UCSD-AML1 (cell line): ENCODE data around the gene KCNQ2.
"Not testable (repeated sequence)": the region's sequence is repeated elsewhere in the genome, so short reads cannot be mapped to it uniquely, and the experiment has no call there.

ENCODE experiments used
- DNase-seq: peaks from one replicate; lab custom pipeline; 2025; ENCODE audit not compliant: unreplicated experiment; lab: John Stamatoyannopoulos, UW

Gene KCNQ2

DNA sequence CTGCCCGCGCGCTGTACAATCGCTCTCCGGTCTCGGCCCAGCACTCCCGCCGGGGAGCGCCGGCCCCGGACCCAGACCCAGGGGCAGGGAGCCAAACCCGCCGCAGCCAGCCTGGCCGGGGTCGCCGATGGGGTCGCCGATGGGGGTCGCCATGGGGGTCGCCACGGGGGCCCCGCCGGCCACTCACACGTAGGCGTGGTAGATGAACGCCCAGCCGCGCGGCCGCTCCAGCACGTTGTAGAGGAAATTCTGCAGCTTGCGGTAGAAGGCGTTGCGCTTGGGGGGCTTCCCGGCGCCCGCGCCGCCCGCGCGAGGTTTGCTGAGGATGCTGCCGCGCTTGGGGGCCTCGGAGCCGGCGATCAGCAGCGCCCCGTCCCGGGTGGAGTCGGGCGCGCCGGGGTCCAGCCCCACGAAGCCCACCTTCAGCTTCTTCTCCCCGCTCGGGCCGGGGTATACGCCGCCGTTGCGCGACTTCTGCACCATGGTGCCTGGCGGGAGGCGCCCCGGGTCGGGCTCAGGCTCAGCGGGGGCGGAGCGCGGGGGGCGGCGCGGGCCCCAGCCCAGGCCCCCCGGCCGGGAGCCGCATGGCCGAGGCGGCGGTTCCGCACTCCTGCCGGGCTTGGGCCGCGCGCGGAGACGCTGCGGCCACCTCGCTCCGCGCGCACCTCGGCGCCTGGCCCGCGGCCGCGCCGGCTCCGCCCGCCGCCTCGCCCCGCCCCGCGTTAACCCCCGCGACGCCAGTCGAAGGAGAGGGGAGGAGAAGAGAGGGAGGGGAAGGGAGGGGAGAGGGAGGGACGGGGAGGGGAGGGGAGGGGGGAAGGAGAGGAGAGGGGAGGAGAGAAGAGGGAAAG is at the start of gene KCNQ2:
KCNQ2 (minus strand) TSS at position 675 of the 851 bp plus-strand sequence; CDS start at position 483, 192 bp downstream.
- no peak for DNase-seq

- no peak for DNase-seq
These were observed 49.1 kb upstream of the KCNQ2 start for GRCh38 chr20:63521602-63522001.

DNA sequence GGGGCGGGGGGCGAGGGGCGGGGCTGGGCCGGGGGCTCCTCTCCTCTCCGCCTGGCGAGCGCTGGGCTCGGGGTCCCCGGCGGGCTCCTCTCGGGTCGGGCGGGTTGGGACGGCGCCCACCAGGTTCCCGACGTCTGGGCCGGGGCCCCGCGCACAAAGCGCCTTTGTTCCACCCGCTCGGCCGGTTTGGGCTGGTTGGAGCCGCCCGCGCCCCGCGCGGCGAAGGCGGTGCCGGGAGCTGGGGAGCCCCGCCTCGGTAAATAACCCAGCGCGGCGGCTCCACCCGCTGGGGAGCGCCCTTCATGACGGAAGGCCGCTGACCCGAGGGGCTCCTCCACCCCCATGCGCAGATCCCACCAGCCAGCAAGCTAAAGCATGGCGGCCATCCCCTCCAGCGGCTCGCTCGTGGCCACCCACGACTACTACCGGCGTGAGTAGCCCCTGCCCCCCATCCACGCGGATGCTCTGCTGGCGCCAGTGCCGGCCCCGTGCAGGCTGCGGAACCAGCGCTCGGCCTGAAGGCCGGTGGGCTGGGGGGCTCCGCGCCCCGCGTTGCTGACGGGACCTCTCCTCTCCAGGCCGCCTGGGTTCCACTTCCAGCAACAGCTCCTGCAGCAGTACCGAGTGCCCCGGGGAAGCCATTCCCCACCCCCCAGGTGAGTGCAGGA is 48.6 kb upstream of the KCNQ2 start:
- DNase-seq: peak; percentile 73

DNA sequence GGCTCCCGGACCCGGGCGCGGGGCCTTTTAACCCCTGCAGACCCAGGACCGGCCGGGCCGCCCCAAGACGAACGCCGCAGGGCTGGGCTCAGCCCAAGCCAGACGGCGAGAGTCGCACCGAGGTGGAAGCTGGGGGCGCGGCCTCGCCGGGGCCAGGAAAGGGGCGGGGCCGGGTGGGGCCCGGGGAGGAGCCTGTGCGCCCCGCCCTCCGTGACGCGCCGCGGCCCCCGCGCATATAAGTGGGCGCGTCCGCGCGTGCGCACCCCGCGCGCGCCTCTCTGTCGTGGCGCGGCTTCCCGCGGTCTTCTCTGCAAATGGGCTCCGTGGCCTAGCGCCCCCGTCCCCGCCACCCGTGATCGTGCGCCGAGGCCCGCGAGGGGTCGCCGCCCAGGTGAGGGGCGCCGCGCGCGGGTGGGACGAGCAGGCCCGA is 48.1 kb upstream of the KCNQ2 start, which contains the start of gene PPDPF:
PPDPF (plus strand) TSS at position 262 of the 430 bp plus-strand sequence. CDS start 544 bp downstream, outside the sequence.
- DNase-seq: peak; percentile 87

DNA sequence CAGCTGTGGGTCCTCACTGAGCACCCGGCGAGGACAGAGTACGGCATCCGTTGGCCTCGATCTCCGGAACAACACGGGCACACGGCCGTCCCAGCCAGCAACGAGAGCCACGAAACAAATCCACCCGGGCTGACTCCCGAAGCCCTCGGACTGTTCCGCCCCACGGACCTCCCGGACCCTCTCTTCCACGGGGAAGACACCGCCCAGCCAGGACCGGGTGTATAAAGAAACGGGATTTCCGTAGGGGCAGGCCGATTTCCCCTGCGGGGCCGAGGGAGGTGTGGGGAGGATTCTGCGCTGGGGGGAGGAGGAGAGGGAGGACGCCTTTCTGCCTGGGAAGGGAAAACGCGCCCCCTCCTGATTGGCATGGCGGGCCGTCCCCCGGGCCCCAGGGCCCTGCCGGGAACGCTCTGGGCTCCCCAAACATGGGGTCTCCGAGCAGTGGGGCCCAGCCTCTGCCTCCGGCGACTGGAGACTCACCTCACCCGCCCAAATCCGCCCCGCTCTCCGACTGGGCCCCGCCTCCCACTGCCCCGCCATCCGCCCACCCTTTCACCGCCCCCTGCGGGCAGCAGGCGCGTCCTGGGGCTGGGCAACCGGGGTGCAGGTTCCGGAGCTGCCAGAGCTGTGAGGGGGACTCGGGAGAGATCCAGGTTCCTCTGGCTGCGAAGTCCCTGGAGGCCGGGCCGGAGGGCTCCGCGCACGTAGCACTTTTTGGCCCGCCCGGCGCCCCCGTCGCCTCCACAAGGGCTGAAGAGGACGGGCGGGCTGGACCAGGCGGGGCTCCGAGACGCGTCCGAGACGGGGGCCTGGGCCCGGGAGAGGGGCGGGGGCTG is 47.4 kb upstream of the KCNQ2 start:
- peak; percentile 81 for DNase-seq

- DNase-seq: no peak
These were observed 46.7 kb upstream of the KCNQ2 start for GRCh38 chr20:63518946-63519667.

- DNase-seq: no peak
These were observed 46.0 kb upstream of the KCNQ2 start for GRCh38 chr20:63518351-63518861.

DNA sequence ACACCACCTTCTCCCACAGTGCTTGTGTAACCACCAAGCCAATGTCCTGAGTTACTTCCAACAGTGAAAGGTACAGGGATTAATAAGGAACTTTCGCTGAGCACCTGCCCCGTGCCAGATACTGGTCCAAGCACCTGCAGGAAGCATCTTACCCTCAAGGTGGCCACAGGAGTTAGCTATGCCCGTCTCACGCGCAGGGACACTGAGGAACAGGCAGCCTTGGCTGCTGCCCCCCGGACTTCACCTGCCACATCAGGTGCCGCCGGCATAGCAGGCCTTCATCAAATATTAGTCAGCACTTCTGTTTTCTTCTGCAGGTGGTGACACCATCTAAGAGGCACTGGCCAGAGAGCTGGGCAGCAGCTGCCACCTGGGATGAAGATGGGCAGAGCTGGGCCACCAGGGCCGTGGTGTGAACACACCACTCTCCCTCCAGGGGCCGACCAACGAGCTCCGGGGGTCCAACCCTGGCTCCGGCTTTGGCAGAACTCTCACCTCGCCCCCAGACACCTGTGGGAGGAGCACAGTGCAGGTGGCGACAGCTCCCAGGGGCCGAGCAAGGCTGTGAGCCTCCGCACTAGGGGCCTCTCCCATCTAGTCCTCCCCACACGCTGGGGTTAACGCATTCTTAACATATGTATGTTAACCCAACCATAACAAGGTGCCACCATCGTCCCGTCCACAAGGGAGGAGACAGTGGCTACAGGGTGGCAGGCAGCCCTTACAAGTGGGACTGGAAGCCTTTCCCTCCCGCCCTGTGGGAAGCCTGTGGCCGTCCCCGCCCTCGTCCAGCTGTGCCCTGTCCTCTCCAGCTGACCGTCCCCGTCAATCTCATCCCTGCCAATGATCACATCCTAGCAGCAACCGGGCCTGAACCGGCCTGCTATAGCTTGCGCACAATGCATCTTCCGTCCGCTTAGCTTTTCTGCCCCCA is 45.2 kb upstream of the KCNQ2 start:
- no peak for DNase-seq

DNA sequence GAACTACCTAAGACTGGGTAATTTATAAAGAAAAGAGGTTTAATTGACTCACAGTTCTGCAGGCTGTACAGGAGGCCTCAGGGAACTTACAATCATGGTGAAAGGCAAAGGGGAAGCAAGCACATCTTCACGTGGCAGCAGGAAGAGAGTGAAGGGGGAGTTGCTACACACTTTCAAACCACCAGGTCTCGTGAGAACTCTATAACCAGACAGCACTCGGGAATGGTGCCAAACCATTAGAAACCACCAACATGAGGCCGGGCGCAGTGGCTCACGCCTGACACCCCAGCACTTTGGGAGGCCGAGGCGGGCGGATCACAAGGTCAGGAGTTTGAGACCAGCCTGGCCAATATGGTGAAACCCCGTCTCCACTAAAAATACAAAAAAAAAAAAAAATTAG is 42.1 kb upstream of the KCNQ2 start:
- not testable (repeated sequence) for DNase-seq

DNA sequence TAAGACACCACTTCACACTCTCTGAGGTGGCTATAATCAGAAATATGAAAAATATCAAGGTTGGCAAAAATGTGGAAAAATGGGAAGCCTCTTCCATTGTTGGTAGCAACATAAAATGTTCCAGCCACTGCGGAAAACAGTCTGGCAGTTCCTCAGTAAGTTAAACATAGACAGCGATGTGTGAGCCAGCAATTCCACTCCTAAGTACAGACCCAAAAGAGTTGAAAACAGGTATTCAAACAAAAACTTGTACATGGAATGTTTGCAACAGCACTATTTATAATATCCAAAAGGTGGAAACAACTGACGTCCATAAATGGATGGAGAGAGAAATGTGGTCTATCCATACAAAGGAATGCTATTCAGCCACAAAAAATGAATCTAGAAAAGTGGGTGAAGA is 40.8 kb upstream of the KCNQ2 start:
- no peak for DNase-seq

- DNase-seq: no peak
These were observed 36.7 kb upstream of the KCNQ2 start for GRCh38 chr20:63509088-63509564.

- peak; percentile 48 for DNase-seq
These were observed 35.8 kb upstream of the KCNQ2 start for GRCh38 chr20:63508072-63508768.

GRCh38 chr20:63507083-63507743 is 34.8 kb upstream of the KCNQ2 start:
- DNase-seq: no peak

DNA sequence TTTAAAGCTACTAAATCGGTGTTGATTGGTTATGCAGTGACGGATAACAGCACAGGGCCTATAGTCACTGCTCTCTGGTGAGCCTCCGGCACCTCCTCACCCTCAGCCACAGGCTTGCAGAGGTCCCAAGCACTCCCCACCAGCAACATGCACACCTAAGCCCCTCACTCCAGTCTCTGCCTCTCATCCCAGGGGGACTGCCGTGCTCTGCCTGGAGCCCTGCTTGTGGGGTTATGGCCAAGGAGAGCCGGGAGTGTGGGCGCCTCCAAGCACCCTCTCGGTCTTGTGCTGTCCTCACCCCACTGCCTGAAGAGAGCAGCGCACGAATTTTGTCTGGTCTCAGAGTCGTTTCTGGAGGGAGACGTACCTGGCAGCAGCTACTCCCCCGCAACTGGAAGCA is 33.3 kb upstream of the KCNQ2 start:
- DNase-seq: no peak

DNA sequence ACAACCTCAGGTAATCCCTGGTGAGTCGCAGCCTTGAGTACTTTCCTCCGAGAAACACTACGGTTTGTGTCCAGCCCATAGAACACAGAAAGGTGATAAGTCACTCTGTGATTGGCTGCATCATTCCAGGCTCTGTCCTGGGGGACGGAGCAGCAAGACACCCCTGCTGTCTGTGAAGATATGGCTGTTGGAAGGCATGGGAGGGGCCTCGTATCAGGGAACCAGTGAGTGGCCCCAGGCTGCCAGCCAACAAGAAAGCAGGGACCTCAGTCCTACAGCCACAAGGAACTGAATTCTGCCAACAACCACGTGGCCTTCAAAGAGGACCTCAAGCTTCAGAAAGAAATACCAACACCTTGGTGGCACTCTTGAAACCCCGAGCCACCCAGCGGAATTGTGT is 32.8 kb upstream of the KCNQ2 start:
- no peak for DNase-seq

GRCh38 chr20:63504642-63505041 is 32.2 kb upstream of the KCNQ2 start:
- DNase-seq: no peak

DNA sequence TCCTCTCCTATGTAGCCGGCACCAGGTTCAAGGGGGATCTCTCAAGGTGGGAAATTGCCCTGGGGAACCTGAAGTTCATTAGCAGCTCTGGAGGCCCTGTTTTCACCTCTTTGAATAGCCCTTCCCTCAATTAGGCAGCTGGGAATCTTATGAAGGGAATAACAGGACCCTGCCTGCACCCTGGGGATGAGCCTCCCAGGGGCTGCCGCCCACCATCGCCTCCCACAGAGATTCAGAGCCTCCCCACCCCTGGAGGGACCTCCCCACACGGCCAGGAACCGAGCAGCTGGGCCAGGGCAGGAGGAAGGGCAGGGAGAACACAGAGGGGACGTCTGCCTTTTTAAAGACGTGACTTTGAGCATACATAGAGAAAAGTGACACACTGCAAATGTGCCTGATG is 31.1 kb upstream of the KCNQ2 start:
- DNase-seq: no peak

DNA sequence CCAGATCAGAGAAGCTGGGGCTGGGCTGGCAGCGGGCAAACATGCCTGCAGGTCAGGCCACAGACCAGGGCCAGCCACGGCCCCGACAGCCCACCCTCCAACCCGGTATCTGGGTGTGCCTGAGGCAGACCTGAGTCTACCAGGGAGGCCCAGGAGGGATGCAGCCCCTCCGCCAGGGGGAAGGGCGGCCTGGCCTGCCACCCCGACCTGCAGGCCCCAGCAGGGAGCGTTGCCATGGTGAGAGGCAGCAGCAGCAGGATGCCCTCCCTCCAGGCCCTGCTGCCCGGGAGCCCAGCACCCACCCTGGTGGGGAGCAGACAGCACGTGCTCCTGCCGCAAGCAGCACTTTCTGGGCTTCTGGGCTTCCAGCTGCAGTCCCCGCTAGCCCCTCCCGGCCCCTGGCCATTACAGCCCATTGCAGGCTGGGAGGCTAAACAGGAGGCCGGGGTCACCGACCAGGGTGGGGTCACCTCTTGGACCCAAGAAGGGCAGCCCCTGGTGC is 30.3 kb upstream of the KCNQ2 start:
- no peak for DNase-seq
